Mesodermal cell (in vitro differentiated cells): Measurements from ENCODE around the gene TMEM245.

ENCODE experiments used
- H3K27ac ChIP-seq: 2 replicates; pipeline ENCODE4 v1.7.0; 2013; ENCODE audit warnings: mild to moderate bottlenecking, low read depth, low read length, moderate library complexity; ENCODE audit not compliant: severe bottlenecking
- H3K36me3 ChIP-seq: 2 replicates; pipeline ENCODE4 v1.7.1; 2013; ENCODE audit warnings: mild to moderate bottlenecking, low read length, moderate library complexity; ENCODE audit not compliant: control insufficient read depth, insufficient read depth
- H3K4me1 ChIP-seq: one replicate; pipeline ENCODE4 v1.7.1; 2013; ENCODE audit warnings: mild to moderate bottlenecking, low read length; ENCODE audit not compliant: insufficient read depth, control insufficient read depth, poor library complexity, severe bottlenecking
- H3K4me3 ChIP-seq: 2 replicates; pipeline ENCODE4 v1.7.0; 2013; ENCODE audit warnings: low read length, control low read depth, mild to moderate bottlenecking; ENCODE audit not compliant: insufficient read depth, poor library complexity, severe bottlenecking; ENCODE audit errors: extremely low read depth
- H3K9me3 ChIP-seq: 2 replicates; pipeline ENCODE4 v1.7.1; 2013; ENCODE audit warnings: mild to moderate bottlenecking, low read length, moderate library complexity; ENCODE audit not compliant: control insufficient read depth
- WGBS, 2 experiments: methylation state at CpG; one replicate each; pipeline ENCODE4 v1.1.5; 2013; ENCODE audit warnings: missing lambda C conversion rate in 2 of 2; ENCODE audit not compliant: insufficient coverage in 2 of 2; 5-methylcytosine and 5-hydroxymethylcytosine counted together

TMEM245 gene

GRCh38 chr9:109101202-109101595 is 18.5 kb downstream of the TMEM245 start:
- Histone ChIP-seq H3K4me3 (no peak overlapping the region), H3K27ac (no peak overlapping the region), H3K4me1 (peaks cover 53% of the 10 kb centered on the region), H3K36me3 (peaks cover 44% of the 10 kb centered on the region), H3K9me3 (peaks cover 13% of the 10 kb centered on the region)
- no CpG with 5 or more reads among the region's 3 CpGs for WGBS, 2 experiments

- Histone ChIP-seq H3K27ac (no peak overlapping the region), H3K4me3 (no peak overlapping the region), H3K36me3 (peaks cover 43% of the 10 kb centered on the region), H3K4me1 (peaks cover 53% of the 10 kb centered on the region), H3K9me3 (peaks cover 13% of the 10 kb centered on the region)
- 100% methylated on average over 1 to 2 of the region's 3 CpGs for WGBS, 2 experiments
Measured at GRCh38 chr9:109100543-109101201, 19.1 kb downstream of the TMEM245 start.

- 61 to 90% methylated on average over 2 of the region's 2 CpGs for WGBS, 2 experiments
- H3K36me3 ChIP-seq = peaks cover 45% of the 10 kb centered on the region
- H3K4me1 ChIP-seq = peaks cover 53% of the 10 kb centered on the region
- no peak overlapping the region for H3K4me3 ChIP-seq
- peak overlapping the region; percentile 62 for H3K27ac ChIP-seq
- H3K9me3 ChIP-seq = peaks cover 13% of the 10 kb centered on the region
Measured at GRCh38 chr9:109098960-109099308, 20.8 kb downstream of the TMEM245 start.

GRCh38 chr9:109098171-109098959 is 21.4 kb downstream of the TMEM245 start:
- no peak overlapping the region for H3K4me3 ChIP-seq
- peaks cover 8% of the 10 kb centered on the region for H3K9me3 ChIP-seq
- peaks cover 39% of the 10 kb centered on the region for H3K36me3 ChIP-seq
- peak overlapping the region; percentile 62 for H3K27ac ChIP-seq
- H3K4me1 ChIP-seq = peaks cover 53% of the 10 kb centered on the region
- no CpG with 5 or more reads among the region's 4 CpGs for WGBS, 2 experiments

- Histone ChIP-seq H3K4me3 (no peak overlapping the region), H3K4me1 (peaks cover 53% of the 10 kb centered on the region), H3K9me3 (no peaks in the 10 kb centered on the region), H3K36me3 (peaks cover 40% of the 10 kb centered on the region), H3K27ac (no peak overlapping the region)
- 88 to 97% methylated on average over 2 to 4 of the region's 4 CpGs for WGBS, 2 experiments
Measured at GRCh38 chr9:109097146-109097545, 22.6 kb downstream of the TMEM245 start.

- Histone ChIP-seq H3K36me3 (peaks cover 42% of the 10 kb centered on the region), H3K9me3 (no peaks in the 10 kb centered on the region), H3K4me1 (peaks cover 36% of the 10 kb centered on the region), H3K4me3 (no peak overlapping the region), H3K27ac (no peak overlapping the region)
- 100% methylated on average over 1 of the region's 3 CpGs for WGBS, 2 experiments
Measured at GRCh38 chr9:109095321-109095720, 24.4 kb downstream of the TMEM245 start.

GRCh38 chr9:109094268-109094667 is 25.5 kb downstream of the TMEM245 start:
- Histone ChIP-seq H3K9me3 (no peaks in the 10 kb centered on the region), H3K27ac (no peak overlapping the region), H3K4me3 (no peak overlapping the region), H3K36me3 (peaks cover 48% of the 10 kb centered on the region), H3K4me1 (peaks cover 25% of the 10 kb centered on the region)
- 98 to 99% methylated on average over 6 of the region's 6 CpGs for WGBS, 2 experiments

- Histone ChIP-seq H3K4me3 (no peak overlapping the region), H3K36me3 (peaks cover 63% of the 10 kb centered on the region), H3K4me1 (peaks cover 23% of the 10 kb centered on the region), H3K27ac (no peak overlapping the region), H3K9me3 (no peaks in the 10 kb centered on the region)
- no CpG with 5 or more reads among the region's 1 CpG for WGBS, 2 experiments
Measured at GRCh38 chr9:109092587-109092986, 27.2 kb downstream of the TMEM245 start.

- peaks cover 18% of the 10 kb centered on the region for H3K4me1 ChIP-seq
- no peak overlapping the region for H3K27ac ChIP-seq
- peaks cover 67% of the 10 kb centered on the region for H3K36me3 ChIP-seq
Measured at GRCh38 chr9:109092051-109092580, 27.6 kb downstream of the TMEM245 start.

GRCh38 chr9:109088221-109088620 is 31.5 kb downstream of the TMEM245 start:
- Histone ChIP-seq H3K27ac (no peak overlapping the region), H3K4me1 (peaks cover 13% of the 10 kb centered on the region), H3K4me3 (no peak overlapping the region), H3K9me3 (no peaks in the 10 kb centered on the region), H3K36me3 (peaks cover 69% of the 10 kb centered on the region)
- 80 to 89% methylated on average over 3 to 4 of the region's 7 CpGs for WGBS, 2 experiments

More at GRCh38 chr9:109092051-109092580, 27.6 kb downstream of the TMEM245 start:
- no peaks in the 10 kb centered on the region for H3K9me3 ChIP-seq
- no peak overlapping the region for H3K4me3 ChIP-seq

GRCh38 chr9:109087795-109088194 is 32.0 kb downstream of the TMEM245 start:
- H3K27ac ChIP-seq = no peak overlapping the region
- no peaks in the 10 kb centered on the region for H3K9me3 ChIP-seq
- no peak overlapping the region for H3K4me3 ChIP-seq
- peaks cover 13% of the 10 kb centered on the region for H3K4me1 ChIP-seq
- H3K36me3 ChIP-seq = peaks cover 69% of the 10 kb centered on the region
- 100% methylated on average over 1 of the region's 2 CpGs; no CpG with 5 or more reads in 1 of the 2 experiments for WGBS, 2 experiments
